ENCODE results near the gene POU3F1.

DNA sequence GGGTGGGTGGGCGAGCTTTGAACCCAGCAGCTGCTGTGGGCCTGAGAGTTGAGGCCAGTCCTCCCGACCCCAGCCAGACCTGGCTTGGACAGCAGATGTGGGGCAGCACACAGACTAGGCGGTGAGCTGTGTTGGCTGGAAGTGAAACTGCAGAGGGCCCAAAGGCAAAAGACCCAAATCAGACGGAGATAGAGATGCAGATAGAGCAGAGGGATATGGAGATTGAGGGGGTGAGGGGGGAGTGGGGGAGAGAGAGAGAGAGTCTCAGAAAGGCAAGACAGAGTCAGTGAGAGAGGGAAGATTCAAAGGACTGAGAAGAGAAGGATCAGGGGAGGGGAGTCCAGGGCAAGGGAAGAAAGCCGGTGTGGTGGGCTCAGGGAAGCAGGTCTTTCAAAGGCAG is 17.0 kb upstream of the POU3F1 start:
- TF ChIP-seq, protein P1, sequence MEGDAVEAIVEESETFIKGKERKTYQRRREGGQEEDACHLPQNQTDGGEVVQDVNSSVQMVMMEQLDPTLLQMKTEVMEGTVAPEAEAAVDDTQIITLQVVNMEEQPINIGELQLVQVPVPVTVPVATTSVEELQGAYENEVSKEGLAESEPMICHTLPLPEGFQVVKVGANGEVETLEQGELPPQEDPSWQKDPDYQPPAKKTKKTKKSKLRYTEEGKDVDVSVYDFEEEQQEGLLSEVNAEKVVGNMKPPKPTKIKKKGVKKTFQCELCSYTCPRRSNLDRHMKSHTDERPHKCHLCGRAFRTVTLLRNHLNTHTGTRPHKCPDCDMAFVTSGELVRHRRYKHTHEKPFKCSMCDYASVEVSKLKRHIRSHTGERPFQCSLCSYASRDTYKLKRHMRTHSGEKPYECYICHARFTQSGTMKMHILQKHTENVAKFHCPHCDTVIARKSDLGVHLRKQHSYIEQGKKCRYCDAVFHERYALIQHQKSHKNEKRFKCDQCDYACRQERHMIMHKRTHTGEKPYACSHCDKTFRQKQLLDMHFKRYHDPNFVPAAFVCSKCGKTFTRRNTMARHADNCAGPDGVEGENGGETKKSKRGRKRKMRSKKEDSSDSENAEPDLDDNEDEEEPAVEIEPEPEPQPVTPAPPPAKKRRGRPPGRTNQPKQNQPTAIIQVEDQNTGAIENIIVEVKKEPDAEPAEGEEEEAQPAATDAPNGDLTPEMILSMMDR (conservative IDR thresholded peaks at IDR 0.05; ENCODE audit: low read depth, low read length), result no peak
- TF ChIP-seq SMC3 (IDR thresholded peaks at IDR 0.05; ENCODE audit: low read depth, low read length), result no peak
- TF ChIP-seq, protein P2, sequence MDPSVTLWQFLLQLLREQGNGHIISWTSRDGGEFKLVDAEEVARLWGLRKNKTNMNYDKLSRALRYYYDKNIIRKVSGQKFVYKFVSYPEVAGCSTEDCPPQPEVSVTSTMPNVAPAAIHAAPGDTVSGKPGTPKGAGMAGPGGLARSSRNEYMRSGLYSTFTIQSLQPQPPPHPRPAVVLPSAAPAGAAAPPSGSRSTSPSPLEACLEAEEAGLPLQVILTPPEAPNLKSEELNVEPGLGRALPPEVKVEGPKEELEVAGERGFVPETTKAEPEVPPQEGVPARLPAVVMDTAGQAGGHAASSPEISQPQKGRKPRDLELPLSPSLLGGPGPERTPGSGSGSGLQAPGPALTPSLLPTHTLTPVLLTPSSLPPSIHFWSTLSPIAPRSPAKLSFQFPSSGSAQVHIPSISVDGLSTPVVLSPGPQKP (IDR thresholded peaks at IDR 0.05; ENCODE audit: borderline replicate concordance, low read depth, low read length), result no peak
